HG03196 (cell line): ENCODE data around the gene GPC5.

Source experiments
- ATAC-seq: cut with Tn5 transposase; IDR thresholded peaks from one replicate; pipeline ENCODE4 v1.9.1; 2021; ENCODE audit not compliant: unreplicated experiment

Gene GPC5

DNA sequence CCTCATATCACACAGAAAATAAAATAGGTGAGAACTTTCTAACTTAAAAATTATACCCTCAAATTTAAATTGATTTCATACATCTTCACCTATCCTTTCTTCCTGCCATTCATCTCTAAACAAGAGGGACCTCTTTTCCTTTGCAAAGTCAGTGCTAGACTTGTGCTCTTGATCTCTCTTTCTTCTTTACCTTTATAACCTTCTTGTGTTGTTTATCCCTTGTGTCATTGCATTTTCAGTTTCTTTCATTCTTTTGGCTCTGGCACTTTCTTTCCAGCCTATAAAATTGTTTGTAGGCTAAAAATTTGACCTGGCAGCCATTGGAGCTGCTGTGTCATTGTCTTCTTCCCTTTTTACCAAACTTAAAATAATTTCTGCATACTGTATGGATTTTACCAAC is 190.1 kb downstream of the GPC5 start:
- ATAC-seq, result no peak

DNA sequence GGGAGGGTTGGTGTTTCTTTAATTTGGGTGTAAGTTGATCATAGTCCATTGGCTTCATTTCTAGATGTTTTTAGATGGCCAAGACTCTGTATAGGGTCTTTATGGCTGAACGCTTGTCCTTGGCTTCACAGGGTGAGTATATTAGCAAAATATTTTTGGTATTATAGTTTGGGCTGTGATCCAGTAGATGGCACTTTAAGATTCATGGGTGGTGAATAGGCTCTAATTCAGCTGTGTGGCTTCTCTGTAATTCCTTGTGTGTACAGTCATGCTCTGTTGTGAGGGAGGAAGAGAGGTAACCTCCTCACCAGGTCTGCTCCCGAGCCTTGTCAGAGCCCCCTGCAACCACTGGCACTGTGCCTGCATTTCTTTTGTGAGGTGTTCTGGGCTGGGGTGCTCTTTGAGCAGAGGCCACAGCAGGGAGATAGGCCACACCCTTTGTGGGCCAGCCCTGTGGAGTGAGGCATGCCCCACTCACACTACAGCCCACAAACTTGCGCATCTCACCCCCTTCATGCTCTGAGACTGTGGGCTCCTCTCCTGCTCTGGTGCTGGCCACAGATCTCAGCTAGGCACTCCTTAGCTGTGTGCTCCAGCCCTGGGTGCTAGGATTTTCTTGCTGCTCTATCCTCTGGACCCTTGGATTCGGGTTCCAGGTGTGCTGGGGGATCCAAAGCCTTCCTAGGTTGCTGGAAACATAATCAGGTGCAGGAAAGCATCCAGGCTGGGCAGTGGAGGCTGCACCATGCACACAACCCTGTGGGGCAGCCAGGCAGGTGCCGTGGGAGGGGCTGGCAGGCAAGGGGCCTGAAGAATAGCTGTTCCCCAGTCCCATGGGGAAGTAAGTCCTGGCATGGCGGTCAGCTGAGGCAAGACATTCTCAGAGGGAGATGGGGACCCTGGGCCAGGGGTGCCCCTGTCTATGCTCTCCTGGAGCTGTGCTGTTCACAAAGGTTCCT is 193.9 kb downstream of the GPC5 start:
- no peak for ATAC-seq

DNA sequence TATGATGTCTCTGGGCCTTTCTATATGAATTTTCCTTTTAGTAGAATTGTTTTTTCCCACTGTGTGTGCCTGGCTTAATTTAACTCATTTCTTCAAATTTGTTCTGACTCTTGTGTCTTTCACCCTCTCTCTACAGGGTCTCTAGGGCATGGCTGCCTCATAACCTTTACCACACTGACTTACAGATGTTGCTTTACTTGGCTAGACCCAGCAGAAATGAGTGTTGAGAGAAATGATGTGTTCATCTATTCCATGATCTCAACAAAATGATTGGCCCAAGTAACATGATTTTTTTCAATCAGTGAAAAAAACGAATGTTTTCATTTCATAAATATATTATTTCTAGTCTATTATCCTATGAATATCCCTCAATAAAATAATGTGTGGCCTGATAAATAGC is 195.0 kb downstream of the GPC5 start:
- ATAC-seq, result no peak

DNA sequence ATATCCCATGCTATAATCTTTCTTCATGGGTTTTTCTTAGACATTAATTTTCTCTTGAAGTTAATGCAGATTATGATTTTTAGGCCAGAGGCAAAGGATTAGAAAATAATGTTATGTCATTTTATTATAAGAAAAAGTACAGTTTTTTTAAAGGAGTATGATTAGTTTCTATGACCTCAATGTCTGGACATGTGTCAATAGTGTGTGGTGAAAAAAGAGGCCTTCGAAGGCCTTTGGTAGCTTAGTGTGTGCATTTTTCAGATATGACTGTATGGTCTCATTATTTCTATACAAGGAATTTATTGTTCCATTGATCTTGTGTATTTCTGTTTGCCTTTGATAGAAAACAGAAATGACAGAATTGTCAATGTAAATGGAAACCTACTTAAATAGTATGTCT is 195.6 kb downstream of the GPC5 start:
- ATAC-seq, result no peak

DNA sequence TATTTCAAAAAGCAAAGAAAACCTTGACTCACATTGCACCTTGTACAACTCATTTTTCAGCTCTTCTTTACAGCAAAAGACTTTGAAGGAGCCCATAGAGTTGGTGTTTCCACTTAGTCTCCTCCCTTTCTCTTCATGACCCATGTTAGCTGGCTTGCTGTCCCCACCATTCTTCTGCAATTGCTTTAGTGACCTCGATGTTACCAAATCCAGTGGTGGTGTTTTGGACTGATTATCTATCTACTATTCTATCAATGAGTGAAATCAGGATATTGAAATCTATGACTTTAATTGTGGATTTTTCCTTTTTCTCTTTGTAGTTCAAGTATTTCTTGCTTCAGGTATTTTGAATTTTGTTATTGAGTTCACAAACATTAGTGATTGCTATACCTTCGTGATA is 197.3 kb downstream of the GPC5 start:
- no peak for ATAC-seq

DNA sequence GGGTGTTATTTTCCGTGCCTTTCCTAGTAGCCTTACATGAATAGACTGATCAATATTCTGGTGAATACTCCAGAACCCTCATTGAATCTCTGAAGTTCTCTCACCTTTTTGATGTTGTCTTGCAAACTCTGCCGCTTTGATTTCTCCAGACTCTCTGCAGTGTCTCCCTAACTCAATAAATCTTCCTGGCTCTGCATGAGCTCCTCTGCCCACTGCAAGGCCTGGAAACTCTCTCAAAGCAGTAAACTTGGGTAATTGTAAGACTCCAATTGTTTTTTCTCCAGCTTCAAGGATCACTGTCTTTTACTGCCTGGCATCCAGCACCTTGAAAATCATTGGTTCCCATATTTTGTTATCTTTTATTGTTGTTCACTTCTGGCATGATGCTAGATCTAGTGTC is 198.4 kb downstream of the GPC5 start:
- no peak for ATAC-seq

DNA sequence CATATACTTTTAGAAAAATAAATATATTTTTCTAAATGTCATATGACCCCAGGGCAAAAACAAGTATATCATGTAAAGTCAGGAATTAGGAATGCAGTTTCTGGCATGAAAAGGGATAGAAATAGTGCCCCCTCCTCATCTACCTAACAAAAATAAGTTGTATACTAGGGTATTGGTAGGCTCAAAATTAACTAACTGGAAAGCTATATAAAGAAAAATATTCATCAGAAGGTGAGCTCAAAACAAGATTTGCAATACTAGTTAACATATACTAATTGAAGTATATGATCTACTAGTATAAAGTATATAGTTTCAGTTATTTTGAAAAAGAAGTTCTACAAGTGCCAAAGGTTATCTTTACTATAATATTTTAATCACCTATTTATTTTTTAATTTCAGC is 200.2 kb downstream of the GPC5 start:
- no peak for ATAC-seq

DNA sequence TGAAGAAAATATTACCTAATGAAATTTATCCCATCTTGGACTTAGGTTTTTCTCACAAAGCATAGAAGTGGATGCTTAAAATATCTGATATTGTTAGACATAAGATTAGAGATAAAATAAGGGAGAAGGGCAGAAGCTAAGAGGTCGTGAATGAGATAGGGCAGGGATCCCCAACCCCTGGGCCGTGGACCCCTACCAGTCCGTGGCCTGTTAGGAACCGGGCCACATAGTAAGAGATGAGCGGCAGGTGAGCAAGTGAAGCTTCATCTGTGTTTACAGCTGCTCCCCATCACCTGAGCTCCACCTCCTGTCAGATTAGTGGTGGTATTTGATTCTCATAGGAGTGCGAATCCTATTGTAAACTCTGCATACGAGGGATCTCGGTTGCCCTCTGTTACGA is 202.9 kb downstream of the GPC5 start:
- no peak for ATAC-seq

DNA sequence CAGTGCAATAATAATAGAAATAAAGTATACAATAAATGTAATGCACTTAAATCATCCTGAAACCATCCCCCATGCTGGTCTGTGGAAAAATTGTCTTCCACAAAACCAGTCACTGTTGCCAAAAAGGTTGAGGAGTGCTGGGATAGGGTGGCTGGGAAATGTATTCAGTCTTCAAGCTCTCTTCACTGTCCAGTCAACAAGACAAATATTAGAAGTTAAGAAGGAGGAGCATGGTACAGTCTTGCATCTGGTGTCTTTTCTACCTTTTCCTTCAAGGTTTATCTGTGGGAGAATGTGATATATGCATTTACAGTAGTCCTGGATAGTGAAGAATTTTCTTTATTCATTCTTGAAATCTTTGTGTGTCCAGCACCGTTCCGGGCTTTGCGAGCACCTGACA is 203.4 kb downstream of the GPC5 start:
- ATAC-seq, result no peak

DNA sequence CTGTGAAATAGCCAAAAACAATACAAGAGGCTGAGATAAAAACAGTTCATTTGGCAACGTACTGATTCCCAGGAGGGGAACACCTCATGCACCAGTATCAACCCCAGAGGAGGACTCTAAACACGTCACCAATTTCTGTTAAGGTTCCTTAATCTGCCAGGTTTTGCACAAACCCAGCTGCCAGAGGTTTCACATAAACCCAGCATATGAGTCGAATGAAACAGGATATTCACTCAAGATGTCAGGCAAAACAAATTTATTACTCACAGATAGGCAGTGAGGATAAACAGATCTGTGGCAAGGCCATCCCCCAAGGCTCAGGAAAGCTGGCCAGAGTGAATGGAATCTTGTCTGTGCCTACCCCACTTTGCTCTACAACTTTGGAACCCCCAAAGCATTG is 210.9 kb downstream of the GPC5 start:
- no peak for ATAC-seq

DNA sequence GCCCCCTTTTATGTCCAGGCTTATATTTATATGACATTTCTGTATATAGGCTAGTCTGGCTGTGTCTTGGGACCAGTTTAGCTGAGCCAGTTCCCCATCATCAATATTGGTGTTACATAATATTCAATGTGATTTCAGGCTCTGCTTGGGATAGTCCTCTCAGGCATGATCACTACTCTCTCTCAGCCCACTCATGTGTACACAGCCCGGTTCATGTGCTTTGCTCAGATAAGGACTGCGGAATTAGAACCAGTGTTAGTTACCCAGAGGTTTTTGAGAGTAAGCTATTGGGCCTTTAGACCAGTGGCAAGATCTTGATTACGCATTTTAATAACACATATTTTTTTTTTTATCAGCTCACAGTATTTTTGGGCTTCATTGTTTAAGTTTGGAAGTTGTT is 219.9 kb downstream of the GPC5 start:
- ATAC-seq, result no peak

DNA sequence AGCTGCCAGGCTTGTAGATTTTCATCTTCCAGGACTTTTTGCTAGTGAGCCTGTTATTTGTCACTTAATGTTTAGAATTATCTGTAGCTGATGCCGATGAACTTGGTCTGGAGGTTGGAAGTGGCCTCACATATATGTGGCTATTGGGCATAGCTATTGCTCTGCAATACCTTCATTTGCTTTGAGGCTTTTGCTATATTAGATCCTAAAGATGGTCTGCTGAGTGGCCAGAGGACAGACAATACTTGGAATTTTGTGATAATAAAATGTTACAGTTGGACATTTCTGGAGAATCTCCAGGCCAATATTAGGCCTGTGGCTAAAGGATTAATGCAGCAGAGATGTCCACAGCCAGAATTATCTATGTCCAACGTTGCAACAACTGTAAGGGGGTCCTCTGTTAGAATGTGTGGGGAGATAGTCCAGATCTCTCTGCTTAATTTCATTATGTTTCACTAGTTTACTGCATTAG is 222.3 kb downstream of the GPC5 start:
- no peak for ATAC-seq

DNA sequence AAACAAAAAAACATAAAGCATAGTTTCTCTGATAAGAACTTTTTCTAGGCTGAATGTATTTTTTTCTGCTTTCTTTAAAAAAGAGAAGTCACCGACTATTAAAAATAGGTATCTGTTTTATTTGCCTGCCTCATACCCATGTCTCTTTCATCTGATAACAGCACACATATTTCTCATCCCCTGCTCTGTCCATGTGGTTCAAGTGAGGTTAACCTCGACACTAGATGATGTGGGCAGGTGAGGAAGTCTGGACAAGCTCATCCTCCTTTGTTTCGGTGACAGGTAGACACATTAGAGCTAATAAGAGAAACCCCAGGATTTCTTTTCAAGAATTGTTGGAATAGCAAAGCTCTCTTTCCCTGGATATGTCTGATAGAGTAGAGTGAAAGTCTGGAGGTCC is 222.7 kb downstream of the GPC5 start:
- ATAC-seq, result no peak

DNA sequence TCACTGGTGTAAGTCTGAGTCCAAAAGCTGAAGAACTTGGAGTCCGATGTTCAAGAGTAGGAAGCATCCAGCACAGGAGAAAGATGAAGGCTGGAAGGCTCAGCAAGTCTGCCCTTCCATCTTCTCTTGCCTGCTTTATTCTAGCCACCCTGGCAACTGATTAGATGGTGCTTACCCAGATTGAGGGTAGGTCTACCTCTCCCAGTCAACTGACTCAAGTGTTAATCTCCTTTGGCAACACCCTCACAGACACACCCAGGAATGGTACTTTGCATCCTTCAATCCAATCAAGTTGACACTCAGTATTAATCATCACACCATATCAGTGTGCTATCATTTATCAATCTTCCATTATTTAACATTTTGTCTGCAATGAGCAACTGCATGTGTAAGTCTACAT is 223.5 kb downstream of the GPC5 start:
- ATAC-seq, result no peak

DNA sequence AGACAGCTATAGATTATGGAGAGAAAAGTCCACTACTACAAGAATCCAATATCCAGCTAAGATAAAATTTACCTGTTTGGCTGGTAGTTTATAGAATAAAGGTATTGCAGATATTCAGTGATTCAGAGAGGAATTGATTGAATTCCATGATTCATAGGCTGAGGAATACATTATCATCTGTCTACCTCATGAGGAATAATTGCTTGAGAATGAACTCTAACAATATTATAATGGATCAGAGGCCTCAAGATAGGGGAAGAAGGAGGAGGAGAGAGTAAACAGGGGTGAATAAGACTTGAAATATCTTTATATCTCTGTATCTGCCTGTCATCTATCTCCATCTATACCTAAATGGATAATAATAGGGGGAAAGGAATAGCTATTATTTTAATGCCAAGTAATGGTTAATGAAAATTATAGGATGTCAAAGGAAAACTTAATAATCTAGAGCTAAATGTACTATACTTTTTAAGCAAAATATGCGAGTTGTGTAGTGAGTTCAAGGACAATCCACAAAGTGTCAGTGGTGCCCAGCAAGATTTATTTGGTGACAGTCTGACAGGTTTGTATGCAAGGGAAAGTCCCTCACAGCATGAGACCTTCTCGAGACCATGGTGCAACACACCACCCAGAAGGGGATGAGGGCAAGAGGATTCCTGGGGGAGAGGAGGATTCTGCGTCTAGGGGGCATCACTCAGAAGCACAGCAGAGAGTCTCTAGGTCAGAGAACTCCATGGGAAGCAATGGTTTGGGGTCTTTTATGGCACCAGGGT is 224.5 kb downstream of the GPC5 start:
- no peak for ATAC-seq

DNA sequence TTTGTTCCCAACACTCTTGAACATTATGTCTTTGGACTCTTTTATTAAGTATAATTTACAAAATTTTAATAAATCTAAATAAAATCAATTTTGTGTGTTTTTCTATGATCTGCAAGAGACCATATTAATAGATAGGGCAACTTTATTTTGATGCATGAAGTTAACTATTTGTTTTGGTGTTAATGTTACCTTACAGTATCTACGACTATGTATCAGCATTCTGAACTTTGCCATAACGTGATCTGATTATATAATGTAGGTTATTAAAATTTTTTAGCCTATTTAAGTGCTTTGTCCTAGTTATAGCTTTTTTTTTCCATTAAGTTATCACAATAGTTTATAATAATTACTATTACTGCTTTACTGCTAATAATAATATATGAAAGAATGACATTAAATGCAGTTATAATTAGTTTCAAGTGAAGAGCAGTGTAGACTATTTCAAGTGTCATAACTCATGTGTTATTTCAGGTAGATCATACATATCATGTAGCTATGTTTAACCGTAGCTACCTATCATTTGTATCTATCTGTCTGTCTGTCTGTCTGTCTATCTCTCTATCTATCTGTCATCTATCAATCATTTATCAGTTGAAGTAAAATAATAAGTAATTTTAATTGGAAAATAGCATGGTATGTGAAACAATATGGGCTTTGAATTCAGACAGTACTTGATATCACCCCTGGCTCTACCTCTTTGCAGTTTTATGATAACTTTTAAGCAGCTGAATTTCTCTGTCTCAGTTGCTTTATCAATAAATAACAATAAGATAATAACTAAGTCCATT is 229.7 kb downstream of the GPC5 start:
- ATAC-seq, result no peak

DNA sequence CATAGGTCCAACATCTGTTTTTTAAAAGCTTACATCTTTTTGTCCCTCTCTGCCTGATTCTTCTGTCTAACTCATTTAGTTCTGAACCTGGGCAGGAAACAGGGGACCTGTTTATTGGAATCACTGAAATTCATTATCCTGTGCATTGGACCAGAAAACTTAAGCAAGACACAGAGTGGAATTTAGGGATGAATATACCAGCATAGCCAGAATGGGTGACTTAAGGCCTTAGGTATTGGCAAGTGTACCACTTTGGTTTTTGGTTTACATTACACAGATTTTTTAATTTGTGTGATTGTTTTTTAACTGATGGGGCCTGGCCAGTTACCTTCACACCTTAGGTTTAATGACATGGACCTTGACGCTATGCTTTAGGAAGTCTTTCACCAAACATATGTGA is 232.5 kb downstream of the GPC5 start:
- ATAC-seq, result no peak

DNA sequence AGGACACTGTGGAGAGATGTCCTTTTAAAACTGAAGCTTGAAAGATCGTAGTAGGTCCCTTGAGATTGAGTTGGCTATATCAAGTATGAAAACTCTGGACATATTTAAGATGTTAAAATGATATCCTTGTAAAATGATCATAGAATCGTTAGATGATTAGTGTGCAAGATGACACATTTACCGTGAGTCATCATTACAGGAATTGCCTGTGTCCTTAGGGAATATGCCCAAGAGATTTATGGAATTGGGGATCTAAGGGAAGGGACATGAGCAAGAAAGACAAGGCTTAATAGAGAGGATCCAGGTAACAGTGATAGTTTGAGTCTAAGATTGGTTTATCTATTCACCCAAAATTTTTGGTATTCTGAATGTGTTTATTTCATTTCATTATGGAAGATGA is 233.7 kb downstream of the GPC5 start:
- ATAC-seq, result no peak

DNA sequence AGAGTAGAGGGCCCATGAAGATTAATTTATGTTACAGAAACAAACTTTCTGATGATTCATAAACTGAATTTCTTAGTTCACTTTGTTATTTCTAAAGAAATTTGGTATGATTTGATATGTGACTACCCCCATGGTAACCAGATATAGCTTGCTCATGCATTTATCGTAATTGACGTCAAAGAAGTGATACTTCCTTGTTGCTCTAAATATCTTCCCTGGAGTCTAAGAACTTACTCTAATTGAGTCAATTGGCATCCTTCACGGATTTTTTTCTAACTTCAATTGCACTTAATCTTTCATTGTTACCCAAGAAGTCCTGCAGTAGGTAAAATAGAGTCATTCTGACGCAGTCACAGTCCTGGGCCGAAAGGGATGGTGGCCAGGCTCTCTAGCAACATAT is 240.9 kb downstream of the GPC5 start:
- ATAC-seq, result no peak

DNA sequence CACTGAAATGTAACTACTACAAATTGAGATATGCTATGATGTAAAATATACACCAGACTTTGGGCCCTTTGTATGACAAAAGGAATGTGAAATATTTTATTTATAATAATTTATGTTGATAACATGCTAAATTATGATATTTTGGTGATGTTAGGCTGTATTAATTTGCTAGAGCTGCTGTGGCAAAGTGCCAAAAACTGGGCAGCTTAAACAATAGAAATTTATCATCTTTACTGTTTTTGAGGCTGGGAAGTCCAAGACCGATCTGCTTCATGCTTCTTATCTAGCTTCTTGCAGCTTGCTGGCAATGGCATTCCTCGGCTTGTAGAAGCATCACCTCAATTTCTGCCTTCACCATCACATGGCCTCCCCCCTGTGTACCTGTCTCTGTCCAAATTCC is 245.0 kb downstream of the GPC5 start:
- no peak for ATAC-seq

DNA sequence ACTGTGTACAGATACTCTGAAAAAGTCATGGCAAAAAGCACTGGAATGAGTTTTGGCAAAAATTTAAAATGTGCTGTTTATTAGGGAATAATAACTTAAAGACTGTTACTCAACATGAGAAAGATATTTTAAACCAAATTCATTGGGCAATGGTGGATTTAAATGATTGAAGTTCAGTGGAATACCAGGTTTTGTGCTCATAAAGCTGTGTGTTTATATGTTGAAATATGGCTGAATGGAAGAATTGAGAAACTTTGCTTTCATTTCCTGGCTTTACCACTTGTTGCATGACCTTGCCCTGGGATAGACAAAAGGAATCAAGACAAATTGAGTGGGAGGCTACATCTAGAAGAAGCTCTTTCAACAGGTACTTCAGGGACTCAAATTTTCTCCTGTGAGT is 246.4 kb downstream of the GPC5 start:
- ATAC-seq, result no peak
